ENCODE measurements around the gene UNC13C.
"Not testable (repeated sequence)": the region's sequence is repeated elsewhere in the genome, so short reads cannot be mapped to it uniquely, and the experiment has no call there.

The UNC13C gene

DNA sequence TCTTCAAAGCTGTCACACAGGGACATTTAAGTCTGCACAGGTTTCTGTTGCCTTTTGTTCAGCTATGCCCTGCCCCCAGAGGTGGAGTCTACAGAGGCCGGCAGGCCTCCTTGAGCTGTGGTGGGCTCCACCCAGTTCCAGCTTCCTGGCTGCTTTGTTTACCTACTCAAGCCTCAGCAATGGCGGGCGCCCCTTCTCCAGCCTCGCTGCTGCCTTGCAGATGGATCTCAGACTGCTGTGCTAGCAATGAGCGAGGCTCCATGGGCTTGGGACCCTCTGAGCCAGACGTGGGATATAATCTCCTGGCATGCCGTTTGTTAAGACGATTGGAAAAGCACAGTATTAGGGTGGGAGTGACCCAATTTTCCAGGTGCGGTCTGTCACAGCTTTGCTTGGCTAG, 472.0 kb downstream of the UNC13C start:
- not testable (repeated sequence) for H3K9ac ChIP-seq (ENCODE audit: low read length); H3K79me2 ChIP-seq (ENCODE audit: control insufficient read depth, insufficient read depth, low read length, poor library complexity); H4K12ac ChIP-seq (ENCODE audit: low read depth, low read length); H2AFZ ChIP-seq (ENCODE audit: insufficient read depth, low read length, poor library complexity); H3K4me1 ChIP-seq (ENCODE audit: control insufficient read depth in 1 of 2, insufficient read depth in 2 of 2, low read length in 2 of 2); H2BK12ac ChIP-seq (ENCODE audit: low read length); H3K79me1 ChIP-seq (ENCODE audit: low read length); H3K4me2 ChIP-seq (ENCODE audit: low read length); H2BK5ac ChIP-seq (ENCODE audit: low read depth, low read length, poor library complexity); H3K27me3 ChIP-seq (ENCODE audit: insufficient read depth, low read length); H3K14ac ChIP-seq (ENCODE audit: low read length); H2BK120ac ChIP-seq (ENCODE audit: insufficient read depth, low read length, poor library complexity); H2AK5ac ChIP-seq (ENCODE audit: low read length); H3K18ac ChIP-seq (ENCODE audit: low read length); H3K36me3 ChIP-seq (ENCODE audit: control insufficient read depth in 1 of 2, insufficient read depth in 2 of 2, low read length in 2 of 2); H4K8ac ChIP-seq (ENCODE audit: low read depth, low read length); H3K4ac ChIP-seq (ENCODE audit: low read depth, low read length); H3K27ac ChIP-seq (ENCODE audit: low read depth, low read length); H4K91ac ChIP-seq (ENCODE audit: low read depth, low read length); H3K23ac ChIP-seq (ENCODE audit: low read length); DNase-seq; H3K4me3 ChIP-seq (ENCODE audit: low read depth, low read length)
- no CpG with 5 or more reads among the region's 9 CpGs for WGBS (ENCODE audit: extremely low coverage, insufficient coverage, insufficient read length)
- peaks cover 11% of the 10 kb centered on the region for H3K9me3 ChIP-seq (ENCODE audit: insufficient read depth, low read depth, low read length)

- H3K18ac ChIP-seq (ENCODE audit: low read length), result no peak overlapping the region
- no peak overlapping the region for H2BK5ac ChIP-seq (ENCODE audit: low read depth, low read length, poor library complexity)
- H3K23ac ChIP-seq (ENCODE audit: low read length), result no peak overlapping the region
- WGBS (ENCODE audit: extremely low coverage, insufficient coverage, insufficient read length), result no CpG with 5 or more reads among the region's 1 CpG
- no peak overlapping the region for H3K4ac ChIP-seq (ENCODE audit: low read depth, low read length)
- no peaks in the 10 kb centered on the region for H3K79me2 ChIP-seq (ENCODE audit: control insufficient read depth, insufficient read depth, low read length, poor library complexity)
- peaks cover 7% of the 10 kb centered on the region for H3K9me3 ChIP-seq (ENCODE audit: insufficient read depth, low read depth, low read length)
- H3K79me1 ChIP-seq (ENCODE audit: low read length), result no peaks in the 10 kb centered on the region
- DNase-seq, result no peak
- no peaks in the 10 kb centered on the region for H3K36me3 ChIP-seq (ENCODE audit: control insufficient read depth in 1 of 2, insufficient read depth in 2 of 2, low read length in 2 of 2)
- H3K27ac ChIP-seq (ENCODE audit: low read depth, low read length), result no peak overlapping the region
- H2AFZ ChIP-seq (ENCODE audit: insufficient read depth, low read length, poor library complexity), result no peak overlapping the region
- no peak overlapping the region for H2BK120ac ChIP-seq (ENCODE audit: insufficient read depth, low read length, poor library complexity)
- H4K12ac ChIP-seq (ENCODE audit: low read depth, low read length), result no peak overlapping the region
- H2AK5ac ChIP-seq (ENCODE audit: low read length), result no peak overlapping the region
- no peak overlapping the region for H3K4me3 ChIP-seq (ENCODE audit: low read depth, low read length)
- H3K27me3 ChIP-seq (ENCODE audit: insufficient read depth, low read length), result no peaks in the 10 kb centered on the region
- H3K4me1 ChIP-seq (ENCODE audit: control insufficient read depth in 1 of 2, insufficient read depth in 2 of 2, low read length in 2 of 2), result no peaks in the 10 kb centered on the region
- H3K9ac ChIP-seq (ENCODE audit: low read length), result no peak overlapping the region
- no peak overlapping the region for H3K14ac ChIP-seq (ENCODE audit: low read length)
- no peak overlapping the region for H2BK12ac ChIP-seq (ENCODE audit: low read length)
- H4K8ac ChIP-seq (ENCODE audit: low read depth, low read length), result no peak overlapping the region
- H3K4me2 ChIP-seq (ENCODE audit: low read length), result no peak overlapping the region
- H4K91ac ChIP-seq (ENCODE audit: low read depth, low read length), result no peak overlapping the region
These were observed 478.2 kb downstream of the UNC13C start for GRCh38 chr15:54456413-54456812.

DNA sequence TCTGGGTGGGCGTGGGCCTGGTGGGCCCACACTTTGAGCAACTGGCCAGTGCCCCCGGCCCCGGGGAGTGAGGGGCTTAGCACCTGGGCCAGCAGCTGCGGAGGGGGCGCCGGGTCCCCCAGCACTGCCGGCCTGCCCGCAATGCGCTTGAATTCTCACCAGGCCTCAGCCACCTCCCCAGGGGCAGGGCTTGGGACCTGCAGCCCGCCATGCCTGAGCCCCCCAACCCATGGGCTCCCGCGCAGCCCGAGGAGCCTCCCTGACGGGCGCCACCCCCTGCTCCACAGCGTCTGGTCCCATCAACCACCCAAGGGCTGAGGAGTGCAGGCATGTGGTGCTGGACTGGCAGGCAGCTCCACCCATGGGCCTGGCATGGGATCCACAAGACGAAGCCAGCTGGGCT, 484.3 kb downstream of the UNC13C start:
- Histone ChIP-seq H4K8ac (ENCODE audit: low read depth, low read length) (no peak overlapping the region), H4K91ac (ENCODE audit: low read depth, low read length) (no peak overlapping the region), H3K79me2 (ENCODE audit: control insufficient read depth, insufficient read depth, low read length, poor library complexity) (no peaks in the 10 kb centered on the region), H2BK12ac (ENCODE audit: low read length) (no peak overlapping the region), H3K14ac (ENCODE audit: low read length) (no peak overlapping the region), H2BK5ac (ENCODE audit: low read depth, low read length, poor library complexity) (no peak overlapping the region), H3K9me3 (ENCODE audit: insufficient read depth, low read depth, low read length) (peaks cover 8% of the 10 kb centered on the region), H3K4me2 (ENCODE audit: low read length) (no peak overlapping the region), H2AK5ac (ENCODE audit: low read length) (no peak overlapping the region), H3K79me1 (ENCODE audit: low read length) (no peaks in the 10 kb centered on the region), H2BK120ac (ENCODE audit: insufficient read depth, low read length, poor library complexity) (no peak overlapping the region), H2AFZ (ENCODE audit: insufficient read depth, low read length, poor library complexity) (no peak overlapping the region), H3K36me3 (ENCODE audit: control insufficient read depth in 1 of 2, insufficient read depth in 2 of 2, low read length in 2 of 2) (no peaks in the 10 kb centered on the region), H3K27me3 (ENCODE audit: insufficient read depth, low read length) (no peaks in the 10 kb centered on the region), H3K4me3 (ENCODE audit: low read depth, low read length) (no peak overlapping the region), H3K9ac (ENCODE audit: low read length) (no peak overlapping the region), H3K4me1 (ENCODE audit: control insufficient read depth in 1 of 2, insufficient read depth in 2 of 2, low read length in 2 of 2) (no peaks in the 10 kb centered on the region), H3K23ac (ENCODE audit: low read length) (no peak overlapping the region), H3K27ac (ENCODE audit: low read depth, low read length) (no peak overlapping the region), H4K12ac (ENCODE audit: low read depth, low read length) (no peak overlapping the region), H3K4ac (ENCODE audit: low read depth, low read length) (no peak overlapping the region), H3K18ac (ENCODE audit: low read length) (no peak overlapping the region)
- DNase-seq, result no peak
- no CpG with 5 or more reads among the region's 17 CpGs for WGBS (ENCODE audit: extremely low coverage, insufficient coverage, insufficient read length)

- H2AFZ ChIP-seq (ENCODE audit: insufficient read depth, low read length, poor library complexity), result no peak overlapping the region
- H3K27me3 ChIP-seq (ENCODE audit: insufficient read depth, low read length), result no peaks in the 10 kb centered on the region
These were observed 503.6 kb downstream of the UNC13C start for GRCh38 chr15:54481819-54482218.

More at GRCh38 chr15:54481819-54482218, 503.6 kb downstream of the UNC13C start:
- no peak overlapping the region for H3K27ac ChIP-seq (ENCODE audit: low read depth, low read length)
- H4K12ac ChIP-seq (ENCODE audit: low read depth, low read length), result no peak overlapping the region
- no peaks in the 10 kb centered on the region for H3K79me2 ChIP-seq (ENCODE audit: control insufficient read depth, insufficient read depth, low read length, poor library complexity)
- H3K79me1 ChIP-seq (ENCODE audit: low read length), result no peaks in the 10 kb centered on the region
- DNase-seq, result no peak
- no peak overlapping the region for H3K4ac ChIP-seq (ENCODE audit: low read depth, low read length)
- H2BK12ac ChIP-seq (ENCODE audit: low read length), result no peak overlapping the region
- H2BK120ac ChIP-seq (ENCODE audit: insufficient read depth, low read length, poor library complexity), result no peak overlapping the region
- WGBS (ENCODE audit: extremely low coverage, insufficient coverage, insufficient read length), result no CpG with 5 or more reads among the region's 3 CpGs
- H3K4me1 ChIP-seq (ENCODE audit: control insufficient read depth in 1 of 2, insufficient read depth in 2 of 2, low read length in 2 of 2), result no peaks in the 10 kb centered on the region
- no peak overlapping the region for H3K18ac ChIP-seq (ENCODE audit: low read length)
- no peak overlapping the region for H4K91ac ChIP-seq (ENCODE audit: low read depth, low read length)
- no peak overlapping the region for H2BK5ac ChIP-seq (ENCODE audit: low read depth, low read length, poor library complexity)
- H3K4me3 ChIP-seq (ENCODE audit: low read depth, low read length), result no peak overlapping the region
- peaks cover 2% of the 10 kb centered on the region for H3K9me3 ChIP-seq (ENCODE audit: insufficient read depth, low read depth, low read length)
- H3K36me3 ChIP-seq (ENCODE audit: control insufficient read depth in 1 of 2, insufficient read depth in 2 of 2, low read length in 2 of 2), result no peaks in the 10 kb centered on the region
- no peak overlapping the region for H3K9ac ChIP-seq (ENCODE audit: low read length)
- H3K4me2 ChIP-seq (ENCODE audit: low read length), result no peak overlapping the region
- H3K14ac ChIP-seq (ENCODE audit: low read length), result no peak overlapping the region
- H3K23ac ChIP-seq (ENCODE audit: low read length), result no peak overlapping the region
- no peak overlapping the region for H4K8ac ChIP-seq (ENCODE audit: low read depth, low read length)
- H2AK5ac ChIP-seq (ENCODE audit: low read length), result no peak overlapping the region

All from trophoblast cell (in vitro differentiated cells and primary cell).